ENCODE measurements around the gene CCL3. TPM values are rescaled to one million over a fixed set of nuclear protein-coding genes. Genes with fewer than 3 reads are reported as not detected.

The CCL3 gene
- polyA plus RNA-seq, 5 donors, result 2.4 to 12.1 (median 7.9) TPM

DNA sequence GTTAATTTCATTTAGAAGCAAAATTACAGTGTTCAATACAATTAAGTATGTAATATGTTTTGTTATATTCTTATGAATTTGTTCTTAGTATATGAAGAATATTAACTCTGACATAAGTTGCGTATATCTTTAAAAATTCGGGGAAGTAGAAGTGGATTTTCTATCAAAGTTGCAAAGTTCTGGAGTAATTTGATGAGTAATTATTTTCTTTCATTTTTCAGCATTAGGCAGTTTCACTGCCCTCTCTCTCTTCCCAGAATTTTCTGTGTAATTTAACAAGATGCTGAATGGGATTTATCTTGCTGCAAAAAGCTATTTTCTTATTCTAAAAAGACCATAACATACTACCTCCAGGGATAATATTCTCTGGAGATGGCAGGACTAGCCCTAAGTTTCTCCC lies 34.8 kb downstream of the CCL3 start:
- no peak for DNase-seq

DNA sequence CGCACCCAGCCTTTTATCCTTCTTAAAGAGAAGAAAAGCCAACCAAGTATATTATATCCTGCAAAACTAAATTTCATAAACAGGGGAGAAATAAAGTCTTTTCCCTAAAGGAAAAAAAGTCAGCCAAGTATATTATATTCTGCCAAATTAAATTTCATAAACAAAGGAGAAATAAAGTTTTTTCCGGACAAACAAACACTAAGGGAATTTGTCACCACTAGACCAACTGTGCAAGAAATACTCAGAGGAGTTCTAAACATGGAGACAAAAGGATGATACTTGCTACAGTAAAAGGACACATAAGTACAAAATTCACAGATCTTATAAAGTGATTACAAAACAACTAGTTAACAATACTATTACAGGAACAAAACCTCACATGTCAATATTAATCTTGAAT lies 40.3 kb downstream of the CCL3 start:
- DNase-seq, result no peak

DNA sequence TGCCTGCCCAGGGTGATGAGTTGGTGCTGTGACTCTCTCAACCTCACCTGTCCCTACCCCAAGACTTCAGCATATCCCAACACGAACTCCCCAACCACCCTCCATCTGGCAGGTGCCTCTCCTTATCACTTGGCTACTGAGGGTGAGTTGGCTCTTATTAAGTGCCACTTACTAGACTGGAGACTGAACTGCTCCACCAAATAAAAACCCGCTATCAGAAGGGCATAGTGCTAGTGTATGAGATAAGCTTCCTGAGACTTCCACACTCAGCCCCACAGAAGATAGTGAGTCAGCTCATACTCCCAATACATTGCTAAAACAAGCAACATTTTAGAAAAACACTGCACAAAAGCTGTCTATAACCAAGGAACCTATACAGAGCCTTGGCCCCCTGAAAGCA lies 41.9 kb downstream of the CCL3 start:
- DNase-seq, result no peak

Other genes with a start within 250 kb of the CCL3 start
- gene HEATR9, start 221.3 kb downstream of the CCL3 start, polyA plus RNA-seq (ENCODE audit: insufficient read depth in 1 of 5, insufficient read length in 5 of 5, low replicate concordance in 1 of 5), result under 1 TPM; 0.08 to 0.28 (median 0.16) TPM
- 1 to 10 TPM; 2.7 to 4.4 (median 4.0) TPM for gene CCL5, start 209.8 kb downstream of the CCL3 start, polyA plus RNA-seq (ENCODE audit: insufficient read depth in 1 of 5, insufficient read length in 5 of 5, low replicate concordance in 1 of 5)
- 1 to 10 TPM; 2.0 to 3.6 (median 2.5) TPM for gene RDM1, start 159.4 kb downstream of the CCL3 start, polyA plus RNA-seq (ENCODE audit: insufficient read depth in 1 of 5, insufficient read length in 5 of 5, low replicate concordance in 1 of 5)
- gene LYZL6, start 146.4 kb downstream of the CCL3 start, polyA plus RNA-seq (ENCODE audit: insufficient read depth in 1 of 5, insufficient read length in 5 of 5, low replicate concordance in 1 of 5), result not detected
- 1 to 10 TPM in 1 of 5 donors, under 1 TPM in 4; 0.49 to 1.0 (median 0.84) TPM for gene CCL16, start 108.6 kb downstream of the CCL3 start, polyA plus RNA-seq (ENCODE audit: insufficient read depth in 1 of 5, insufficient read length in 5 of 5, low replicate concordance in 1 of 5)
- 100 to 1,000 TPM in 2 of 5 donors, 10 to 100 TPM in 3; 70.5 to 119 (median 83.9) TPM for gene CCL14, start 103.4 kb downstream of the CCL3 start, polyA plus RNA-seq (ENCODE audit: insufficient read depth in 1 of 5, insufficient read length in 5 of 5, low replicate concordance in 1 of 5)
- gene CCL15, start 88.6 kb downstream of the CCL3 start, polyA plus RNA-seq (ENCODE audit: insufficient read depth in 1 of 5, insufficient read length in 5 of 5, low replicate concordance in 1 of 5), result under 1 TPM; 0.11 to 0.41 (median 0.25) TPM
- gene CCL23, start 72.2 kb downstream of the CCL3 start, polyA plus RNA-seq (ENCODE audit: insufficient read depth in 1 of 5, insufficient read length in 5 of 5, low replicate concordance in 1 of 5), result under 1 TPM in 3 of 5 donors, not detected in 2; 0.48 to 0.65 (median 0.65) TPM
- under 1 TPM in 2 of 5 donors, not detected in 3; 0.22 to 0.25 TPM for gene CCL18, start 25.9 kb downstream of the CCL3 start, polyA plus RNA-seq (ENCODE audit: insufficient read depth in 1 of 5, insufficient read length in 5 of 5, low replicate concordance in 1 of 5)
- gene CCL4, start 13.7 kb upstream of the CCL3 start, polyA plus RNA-seq (ENCODE audit: insufficient read depth in 1 of 5, insufficient read length in 5 of 5, low replicate concordance in 1 of 5), result 1 to 10 TPM; 1.5 to 9.7 (median 6.0) TPM
- gene TBC1D3B, start 86.5 kb upstream of the CCL3 start, polyA plus RNA-seq (ENCODE audit: insufficient read depth in 1 of 5, insufficient read length in 5 of 5, low replicate concordance in 1 of 5), result 10 to 100 TPM; 11.0 to 23.4 (median 17.4) TPM
- 1 to 10 TPM in 3 of 5 donors, under 1 TPM in 2; 0.37 to 3.5 (median 1.5) TPM for gene CCL3L1, start 106.6 kb upstream of the CCL3 start, polyA plus RNA-seq (ENCODE audit: insufficient read depth in 1 of 5, insufficient read length in 5 of 5, low replicate concordance in 1 of 5)
- gene CCL4L2, start 120.9 kb upstream of the CCL3 start, polyA plus RNA-seq (ENCODE audit: insufficient read depth in 1 of 5, insufficient read length in 5 of 5, low replicate concordance in 1 of 5), result 1 to 10 TPM; 1.3 to 6.5 (median 2.8) TPM
- gene TBC1D3I, start 174.4 kb upstream of the CCL3 start, polyA plus RNA-seq (ENCODE audit: insufficient read depth in 1 of 5, insufficient read length in 5 of 5, low replicate concordance in 1 of 5), result under 1 TPM in 3 of 5 donors, not detected in 2; 0.30 to 0.68 (median 0.51) TPM
- gene TBC1D3G, start 233.7 kb upstream of the CCL3 start, polyA plus RNA-seq (ENCODE audit: insufficient read depth in 1 of 5, insufficient read length in 5 of 5, low replicate concordance in 1 of 5), result not detected